Dedifferentiated amniotic fluid mesenchymal stem cell (primary cell): ENCODE data around the gene NUDT21.
A peak's percentile ranks its signal among the peaks of the same experiment; 100 is the strongest.

ENCODE experiments used
- DNase-seq: peaks from one replicate; pipeline ENCODE4 v3.0.0-alpha.2; 2016; ENCODE audit errors: extremely low spot score

The NUDT21 gene

GRCh38 chr16:56462064-56462796 lies 11.1 kb upstream of the NUDT21 start:
- DNase-seq: no peak

GRCh38 chr16:56460101-56460500 lies 9.0 kb upstream of the NUDT21 start:
- no peak for DNase-seq

GRCh38 chr16:56457927-56458470 lies 6.9 kb upstream of the NUDT21 start:
- no peak for DNase-seq

GRCh38 chr16:56451753-56452689 lies 889 bp upstream of the NUDT21 start:
- peak; percentile 60 for DNase-seq

- no peak for DNase-seq
Measured at GRCh38 chr16:56450275-56450985, 702 bp downstream of the NUDT21 start.

- no peak for DNase-seq
Measured at GRCh38 chr16:56448005-56448404, 3.1 kb downstream of the NUDT21 start.

GRCh38 chr16:56447286-56447685 lies 3.8 kb downstream of the NUDT21 start:
- no peak for DNase-seq

GRCh38 chr16:56438038-56438437 lies 13.1 kb downstream of the NUDT21 start:
- no peak for DNase-seq

- DNase-seq: no peak
Measured at GRCh38 chr16:56436258-56436657, 14.9 kb downstream of the NUDT21 start.

GRCh38 chr16:56428091-56428490 lies 23.0 kb downstream of the NUDT21 start:
- DNase-seq: peak; percentile 42

GRCh38 chr16:56426585-56426984 lies 24.5 kb downstream of the NUDT21 start:
- no peak for DNase-seq

- DNase-seq: peak; percentile 61
Measured at GRCh38 chr16:56425439-56425832, 25.7 kb downstream of the NUDT21 start, which contains the start of gene AMFR. Gene AMFR, minus strand, starts transcription at chr16:56425545. Its CDS starts 218 bp downstream, at chr16:56425327.

GRCh38 chr16:56424791-56425438 lies 26.2 kb downstream of the NUDT21 start:
- no peak for DNase-seq

GRCh38 chr16:56424404-56424764 lies 26.7 kb downstream of the NUDT21 start:
- no peak for DNase-seq

- DNase-seq: no peak
Measured at GRCh38 chr16:56423584-56424403, 27.3 kb downstream of the NUDT21 start.

- no peak for DNase-seq
Measured at GRCh38 chr16:56422896-56423441, 28.2 kb downstream of the NUDT21 start.

- no peak for DNase-seq
Measured at GRCh38 chr16:56421976-56422669, 29.0 kb downstream of the NUDT21 start.

GRCh38 chr16:56421313-56421712 lies 29.8 kb downstream of the NUDT21 start:
- DNase-seq: no peak

- DNase-seq: no peak
Measured at GRCh38 chr16:56420613-56421012, 30.5 kb downstream of the NUDT21 start.
